GM18526 (cell line): Measurements from ENCODE around the gene CYP46A1.

Source experiments
- POLR2A ChIP-seq: IDR thresholded peaks from 3 replicates; pipeline ENCODE4 v1.6.1; 2011; ENCODE audit not compliant: insufficient read length; ENCODE audit errors: extremely low read depth

Gene CYP46A1

DNA sequence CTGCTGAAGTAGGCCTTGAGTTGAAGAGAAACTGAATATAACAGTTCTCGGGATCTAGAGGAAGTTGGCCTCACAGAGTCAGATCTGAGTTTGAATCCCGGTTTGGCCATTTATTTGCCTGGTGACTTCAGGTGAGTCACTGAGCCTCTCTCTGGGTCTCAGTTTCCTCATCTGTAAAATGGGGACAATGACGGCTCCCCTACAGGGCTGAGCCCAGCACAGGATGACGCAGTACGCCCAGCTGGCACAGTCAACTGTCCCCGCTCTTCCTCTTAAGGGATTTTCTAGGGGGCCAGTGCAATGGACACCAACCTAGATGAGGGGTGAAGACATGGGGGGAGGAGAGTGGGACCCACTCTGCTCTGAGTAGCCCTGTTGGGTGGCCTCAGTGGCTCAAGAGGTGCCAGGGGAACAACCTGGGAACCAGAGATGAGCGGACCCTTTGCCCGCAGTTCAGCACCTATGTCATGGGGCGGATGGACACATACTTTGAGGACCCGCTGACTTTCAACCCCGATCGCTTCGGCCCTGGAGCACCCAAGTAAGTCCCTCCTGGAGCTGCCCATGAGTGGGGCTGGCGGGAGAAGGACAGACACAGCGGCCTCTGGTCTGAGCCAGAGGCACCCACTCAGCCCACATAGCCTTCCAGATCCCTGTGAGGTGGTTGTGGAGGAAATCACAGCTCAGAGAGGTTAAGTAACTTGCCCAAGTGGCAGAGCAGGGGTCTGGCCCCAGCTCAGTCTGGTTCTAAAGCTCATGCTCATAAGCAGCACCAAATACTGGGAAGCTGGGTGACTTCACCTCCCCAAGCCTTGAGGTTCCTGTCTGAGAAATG is 41.1 kb downstream of the CYP46A1 start:
- TF ChIP-seq POLR2A = no peak

DNA sequence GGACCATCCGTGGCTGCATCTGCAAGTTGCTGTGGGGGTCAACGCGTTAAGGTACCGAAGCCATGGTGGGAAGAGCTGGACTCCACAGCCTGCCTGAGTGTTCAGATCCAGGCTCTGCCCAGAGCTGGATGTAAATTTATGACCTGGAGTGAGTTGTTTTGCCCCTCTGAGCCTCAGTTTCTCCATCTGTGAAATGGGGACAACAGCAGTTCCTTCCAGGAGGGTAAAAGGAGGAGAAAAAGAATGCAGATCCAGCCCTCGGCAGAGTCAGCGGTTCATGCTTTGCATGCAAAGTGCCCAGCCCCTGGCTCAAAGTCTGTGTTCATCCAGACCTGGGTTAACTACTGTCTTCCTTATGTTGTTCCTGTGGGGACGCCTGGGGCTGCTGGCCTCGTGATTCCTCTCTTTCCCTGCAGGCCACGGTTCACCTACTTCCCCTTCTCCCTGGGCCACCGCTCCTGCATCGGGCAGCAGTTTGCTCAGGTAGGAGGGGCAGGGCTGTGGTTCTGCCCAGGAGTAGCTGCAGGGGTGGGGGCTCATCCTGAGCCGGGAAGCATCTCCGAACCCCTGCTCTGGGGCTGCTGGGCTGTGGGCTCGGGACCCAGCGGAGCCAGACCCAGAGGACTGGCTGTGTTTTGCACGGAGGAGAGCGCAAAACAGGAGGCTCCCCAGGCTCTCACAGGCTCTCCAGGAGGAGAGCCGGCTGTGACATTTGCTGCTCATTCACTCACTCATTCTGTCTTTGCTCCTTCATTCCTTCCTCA is 41.9 kb downstream of the CYP46A1 start:
- no peak for TF ChIP-seq POLR2A

DNA sequence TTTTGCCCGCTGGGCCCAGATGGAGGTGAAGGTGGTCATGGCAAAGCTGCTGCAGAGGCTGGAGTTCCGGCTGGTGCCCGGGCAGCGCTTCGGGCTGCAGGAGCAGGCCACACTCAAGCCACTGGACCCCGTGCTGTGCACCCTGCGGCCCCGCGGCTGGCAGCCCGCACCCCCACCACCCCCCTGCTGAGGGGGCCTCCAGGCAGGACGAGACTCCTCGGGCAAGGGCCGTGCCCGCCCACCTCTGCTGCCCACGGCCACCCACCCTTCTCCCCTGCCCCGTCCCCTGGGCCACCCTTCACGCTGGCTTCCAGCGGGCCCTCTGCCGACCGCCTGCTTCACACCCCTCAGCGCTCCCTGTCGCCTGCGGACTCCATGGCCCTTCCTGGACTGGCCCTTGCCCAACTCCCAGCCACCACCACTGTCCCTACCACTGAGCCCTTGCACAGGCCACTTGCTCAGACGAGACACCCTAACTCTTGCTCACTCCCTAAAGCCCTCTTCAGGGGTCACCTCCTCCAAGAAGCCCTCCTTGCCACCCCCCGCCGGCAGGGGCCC is 42.5 kb downstream of the CYP46A1 start:
- TF ChIP-seq POLR2A = no peak

DNA sequence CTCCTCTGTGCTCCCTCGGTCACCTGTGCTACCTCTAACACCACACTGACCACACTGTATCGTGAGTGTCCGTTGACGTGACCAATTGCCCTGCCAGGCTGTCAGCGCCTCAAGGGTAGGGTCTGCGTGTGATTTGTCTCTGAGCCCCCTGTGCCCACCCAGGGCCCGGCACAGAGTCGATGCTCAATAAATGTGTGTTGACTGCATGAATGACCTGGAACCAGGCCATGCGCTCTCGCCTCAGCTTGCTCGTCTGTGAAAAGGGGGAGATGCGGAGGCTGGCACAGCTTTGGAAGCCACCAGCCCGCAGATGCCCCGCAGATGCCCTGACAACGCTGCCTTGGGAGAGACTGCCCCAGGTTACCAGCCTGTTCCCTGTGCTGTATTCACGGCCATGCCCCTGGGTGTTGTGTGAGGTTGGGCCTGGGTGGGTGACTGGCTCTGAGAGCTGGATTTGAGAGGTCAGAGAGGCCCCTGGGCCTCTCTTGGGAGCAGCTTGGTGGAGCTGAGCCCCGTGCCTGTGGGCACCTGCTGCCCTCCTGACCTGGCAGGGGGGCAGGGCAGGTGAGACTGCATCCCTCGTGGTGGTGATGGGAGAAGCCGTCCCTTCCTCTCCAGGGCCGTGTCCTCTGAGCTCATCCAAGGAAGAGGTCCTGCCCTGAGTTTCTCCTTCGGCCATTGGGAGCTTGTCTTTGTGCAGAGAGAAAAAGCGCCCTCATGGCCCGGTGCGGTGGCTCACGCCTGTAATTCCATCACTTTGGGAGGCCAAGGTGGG is 43.2 kb downstream of the CYP46A1 start:
- TF ChIP-seq POLR2A = no peak

DNA sequence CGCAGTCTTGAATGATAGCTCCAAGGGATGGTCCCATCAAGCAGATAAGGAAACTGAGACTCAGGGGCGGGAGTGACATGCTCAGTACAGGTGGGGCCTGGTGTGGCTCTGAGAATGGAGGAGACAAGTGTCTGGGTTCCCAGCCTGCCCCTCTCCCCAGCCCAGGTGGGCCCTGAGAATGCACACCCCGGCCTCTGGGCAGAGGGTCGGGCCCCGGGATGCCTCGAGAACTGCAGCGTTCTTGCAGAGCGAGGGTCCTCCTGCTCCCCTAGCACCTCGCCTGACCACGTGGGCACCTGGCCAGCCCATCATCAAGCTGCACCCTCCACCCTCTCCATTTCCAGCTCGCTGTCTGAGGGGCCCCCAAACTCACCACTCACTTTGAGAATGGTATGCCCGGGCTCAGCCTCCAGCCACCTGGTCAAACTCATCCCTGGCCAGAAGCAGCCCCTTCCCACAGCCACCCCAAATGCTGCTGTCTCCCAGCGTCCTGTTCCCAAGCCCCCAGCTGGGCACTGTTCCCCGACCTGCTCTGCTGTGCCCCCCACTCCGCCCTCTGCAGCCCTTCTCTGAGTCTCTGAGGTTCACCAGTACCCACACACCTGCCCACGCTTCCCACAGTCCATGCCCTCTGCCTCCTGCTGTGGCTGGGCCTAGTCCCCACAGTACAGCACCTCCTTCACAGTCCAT is 44.3 kb downstream of the CYP46A1 start:
- no peak for TF ChIP-seq POLR2A

DNA sequence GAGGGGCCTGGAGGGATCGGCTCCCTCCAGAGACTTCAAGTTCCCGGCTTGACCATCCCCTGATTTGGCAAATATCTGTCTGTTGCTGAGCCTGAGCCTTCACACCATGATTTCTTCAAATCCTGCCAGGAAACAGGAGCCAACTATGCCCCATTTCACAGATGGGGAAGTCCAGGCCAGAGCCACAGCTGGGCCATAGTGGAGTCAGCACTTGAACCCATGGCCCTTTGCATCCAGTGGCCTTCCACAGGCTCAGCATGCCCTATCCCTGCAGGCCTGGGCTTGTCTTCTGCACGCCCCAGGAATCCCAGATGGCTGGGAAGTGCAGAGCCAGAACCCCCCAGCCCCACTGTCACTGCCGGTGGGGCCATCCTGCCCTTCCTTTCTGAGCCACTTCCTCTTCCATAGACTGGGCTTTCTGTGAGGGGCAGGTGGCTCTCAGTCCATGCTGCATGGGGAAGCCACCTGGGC is 44.9 kb downstream of the CYP46A1 start:
- no peak for TF ChIP-seq POLR2A

DNA sequence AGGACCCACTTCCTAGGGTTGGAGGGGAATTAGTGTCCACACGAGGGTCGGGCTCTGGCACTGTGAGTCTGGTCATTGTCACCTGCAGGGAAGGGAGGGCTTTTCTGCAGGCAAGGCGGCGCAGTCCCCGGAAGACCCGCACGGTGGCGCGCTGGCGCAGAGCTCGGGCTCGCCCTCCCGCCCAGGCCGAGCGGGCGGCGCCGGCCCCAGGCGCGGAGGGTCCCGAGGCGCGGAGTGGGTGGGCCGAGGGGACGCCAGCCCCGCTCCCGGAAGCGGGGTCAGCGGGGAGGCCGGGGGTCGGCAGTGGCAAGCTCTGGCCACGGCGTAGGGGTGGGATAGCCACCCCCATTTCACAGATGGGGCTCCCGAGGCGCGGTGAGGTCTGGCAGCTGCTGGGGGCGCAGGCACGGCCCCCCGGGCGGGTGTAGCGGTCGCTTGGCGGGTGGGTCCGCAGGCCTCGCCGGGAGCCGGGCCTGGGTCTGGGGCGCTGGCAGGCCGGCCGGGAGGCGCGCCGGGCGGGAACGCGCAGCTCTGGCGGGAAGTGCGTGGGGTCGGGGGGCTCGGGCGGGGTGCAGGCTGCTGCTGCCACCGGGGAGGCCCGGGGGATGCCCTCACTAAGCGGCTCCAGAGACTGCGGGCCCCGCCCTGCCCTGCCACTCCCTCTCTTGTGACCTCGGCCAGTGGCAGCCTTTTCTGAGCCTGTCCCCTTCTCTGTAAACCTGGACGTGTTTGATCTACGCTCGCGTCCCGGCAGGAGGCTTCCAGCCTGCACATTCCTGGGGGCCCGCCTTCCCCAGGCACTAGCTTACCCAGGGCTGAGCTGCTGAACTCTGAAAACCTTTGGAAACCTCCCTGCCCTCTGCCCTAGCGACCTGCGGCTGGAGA is 46.1 kb downstream of the CYP46A1 start:
- no peak for TF ChIP-seq POLR2A

DNA sequence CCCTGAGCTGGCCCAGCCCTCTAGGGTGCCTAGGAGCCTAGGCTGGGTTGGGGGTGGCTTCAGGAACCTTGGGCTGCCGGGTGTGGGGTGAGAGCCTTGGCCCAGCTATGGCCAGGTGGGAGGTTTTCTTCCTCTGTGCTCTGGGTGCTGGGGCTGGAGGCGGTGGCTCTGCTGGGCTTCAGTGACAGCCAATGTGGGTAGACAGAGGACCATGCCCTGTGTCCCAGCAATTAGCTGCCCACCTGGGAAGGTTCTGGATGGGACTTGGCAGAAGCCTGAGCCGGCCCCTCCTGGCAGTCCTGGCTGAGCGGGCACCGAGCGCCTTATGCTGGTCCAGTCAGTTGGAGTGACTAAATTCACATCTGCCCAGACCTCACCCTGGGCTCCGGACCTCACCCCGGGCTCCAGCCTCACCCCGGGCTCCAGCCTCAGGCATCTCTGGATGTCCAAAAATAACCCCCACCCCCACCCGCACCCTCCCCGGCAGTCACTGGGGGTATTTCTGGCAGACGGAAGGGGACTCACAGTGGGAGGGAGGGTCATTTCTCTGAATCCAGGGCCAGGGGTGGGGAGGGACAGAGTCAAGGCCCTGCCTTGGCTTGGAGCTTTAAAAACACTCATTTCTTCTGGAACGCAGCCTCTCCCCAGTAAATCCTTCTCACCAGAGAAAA is 46.9 kb downstream of the CYP46A1 start:
- TF ChIP-seq POLR2A = no peak

DNA sequence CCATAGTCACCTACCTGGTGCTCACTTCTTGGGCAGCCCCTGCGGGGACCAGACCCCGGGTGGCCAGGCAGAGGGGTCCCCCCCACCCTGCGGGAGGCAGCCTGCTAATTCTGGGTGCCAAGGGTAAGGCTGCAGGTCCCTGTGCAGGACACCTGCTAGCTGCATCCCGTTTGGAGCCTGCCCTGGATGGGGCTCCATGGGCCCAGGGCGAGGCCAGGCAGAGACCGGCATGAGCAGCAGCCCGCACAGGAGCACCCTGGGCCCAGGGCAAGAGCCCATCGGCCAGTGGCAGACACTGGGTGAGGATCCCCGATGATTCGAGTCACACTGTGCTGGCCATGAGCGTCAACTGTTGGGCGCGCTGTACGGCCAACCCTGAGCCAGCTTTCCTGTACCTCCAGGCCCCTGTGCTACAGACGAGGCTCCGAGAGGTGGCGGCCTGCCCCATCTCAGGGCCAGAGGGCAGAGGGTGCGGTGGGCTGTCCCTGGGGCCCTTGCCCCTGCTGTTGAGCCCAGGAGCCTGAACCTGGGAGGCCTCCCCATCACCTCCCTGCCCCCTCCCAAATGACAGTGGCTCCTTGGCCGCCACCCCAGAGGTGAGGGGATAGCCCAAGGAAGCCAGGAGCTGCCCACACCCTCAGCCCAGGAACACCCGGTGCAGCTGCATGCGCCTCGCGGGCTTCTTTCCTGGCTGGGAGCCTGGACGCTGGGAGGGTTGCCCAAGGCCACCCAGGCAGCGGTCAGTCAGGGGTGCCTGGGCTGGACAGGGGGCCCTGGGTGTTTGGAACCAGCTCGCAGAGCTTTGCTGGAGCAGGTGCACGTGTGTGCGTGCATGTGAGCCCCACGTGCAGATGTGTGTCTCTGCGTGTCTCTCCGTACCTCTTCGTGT is 47.7 kb downstream of the CYP46A1 start:
- no peak for TF ChIP-seq POLR2A

DNA sequence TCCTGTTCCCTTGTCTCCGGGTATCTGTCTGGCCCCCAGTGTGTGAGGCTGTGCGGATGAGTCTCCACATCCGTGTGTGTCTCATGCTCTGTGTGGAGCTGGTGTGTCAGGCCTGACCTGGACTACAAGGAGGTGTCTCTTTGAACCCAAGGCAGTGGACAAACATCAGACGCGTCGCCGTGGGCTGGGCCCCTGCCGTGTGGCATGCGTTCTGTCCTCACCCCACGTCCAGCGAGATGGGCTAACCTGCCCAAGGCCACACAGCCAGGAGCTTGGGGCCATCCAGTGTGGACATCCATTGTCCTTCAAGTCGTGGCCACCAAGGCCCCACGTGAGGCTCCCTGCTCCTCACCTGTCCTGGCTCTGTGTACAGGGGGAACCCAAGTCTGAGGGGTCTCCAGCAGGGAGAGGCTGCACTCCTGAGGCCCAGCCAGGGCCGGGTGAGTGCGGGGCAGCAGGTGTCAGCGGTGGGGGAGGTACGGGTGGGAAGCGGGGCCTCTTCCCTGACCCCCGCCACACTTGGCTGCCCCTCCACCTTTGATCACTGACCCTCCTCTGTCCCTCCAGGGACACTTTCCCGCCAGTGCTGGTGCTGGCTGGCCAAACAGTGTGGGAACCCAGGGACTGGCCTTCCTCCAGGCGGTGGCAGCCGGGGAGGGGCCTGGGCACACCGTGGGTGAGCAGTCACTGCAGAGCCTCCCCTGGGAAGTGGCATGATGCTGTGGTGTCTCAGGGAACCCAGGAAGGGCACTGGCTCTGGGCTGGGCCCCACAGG is 48.5 kb downstream of the CYP46A1 start:
- TF ChIP-seq POLR2A = no peak

DNA sequence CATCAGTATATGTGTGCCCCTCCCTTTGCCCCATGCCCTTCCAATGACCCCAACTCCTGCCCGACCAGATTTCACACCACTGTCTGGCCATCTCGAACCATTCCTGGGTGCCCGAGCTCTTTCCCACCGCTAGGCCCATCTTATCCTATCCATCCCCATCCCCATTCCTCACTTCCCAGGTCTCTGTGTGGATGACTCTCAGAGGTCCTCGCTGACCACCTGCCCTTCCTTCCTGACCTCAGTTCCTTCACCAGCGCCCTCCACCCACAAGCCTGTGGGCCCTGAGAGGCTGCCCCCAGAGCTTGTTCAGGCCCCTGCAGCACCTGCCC is 49.1 kb downstream of the CYP46A1 start:
- TF ChIP-seq POLR2A = no peak
